ENCODE results near the gene SH2D1B. TPM values are rescaled to one million over a fixed set of nuclear protein-coding genes. Genes with fewer than 3 reads are reported as not detected.

Gene SH2D1B
- total RNA-seq, 4 donors from 2014 or later, result 0.76 to 1.9 (median 1.3) TPM; not detected in 1

DNA sequence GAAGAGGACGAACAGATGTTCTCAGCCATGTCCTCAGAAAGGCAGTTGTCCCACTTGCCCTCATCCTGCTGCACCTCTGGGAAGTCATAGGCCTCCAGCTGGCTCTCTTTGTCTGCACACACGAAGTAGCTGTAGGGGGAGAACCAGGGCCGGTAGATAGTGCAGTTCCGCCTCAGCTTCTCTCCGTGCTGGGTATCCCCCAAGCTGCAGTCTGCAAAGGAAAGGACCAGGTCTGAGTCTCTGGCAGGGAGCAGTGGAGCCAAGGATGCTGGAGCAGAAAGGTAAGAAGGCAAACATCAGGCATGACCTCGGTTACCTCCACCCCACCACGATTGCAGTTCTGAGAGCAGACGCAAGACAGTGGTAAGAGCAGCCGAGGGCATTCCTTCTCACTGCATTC lies 37.5 kb downstream of the SH2D1B start:
- no peak for TF ChIP-seq POLR2A (IDR thresholded peaks at IDR 0.05)
- TF ChIP-seq CTCF (IDR thresholded peaks at IDR 0.05), result no peak
- H3K36me3 ChIP-seq, result no peaks in the 10 kb centered on the region

DNA sequence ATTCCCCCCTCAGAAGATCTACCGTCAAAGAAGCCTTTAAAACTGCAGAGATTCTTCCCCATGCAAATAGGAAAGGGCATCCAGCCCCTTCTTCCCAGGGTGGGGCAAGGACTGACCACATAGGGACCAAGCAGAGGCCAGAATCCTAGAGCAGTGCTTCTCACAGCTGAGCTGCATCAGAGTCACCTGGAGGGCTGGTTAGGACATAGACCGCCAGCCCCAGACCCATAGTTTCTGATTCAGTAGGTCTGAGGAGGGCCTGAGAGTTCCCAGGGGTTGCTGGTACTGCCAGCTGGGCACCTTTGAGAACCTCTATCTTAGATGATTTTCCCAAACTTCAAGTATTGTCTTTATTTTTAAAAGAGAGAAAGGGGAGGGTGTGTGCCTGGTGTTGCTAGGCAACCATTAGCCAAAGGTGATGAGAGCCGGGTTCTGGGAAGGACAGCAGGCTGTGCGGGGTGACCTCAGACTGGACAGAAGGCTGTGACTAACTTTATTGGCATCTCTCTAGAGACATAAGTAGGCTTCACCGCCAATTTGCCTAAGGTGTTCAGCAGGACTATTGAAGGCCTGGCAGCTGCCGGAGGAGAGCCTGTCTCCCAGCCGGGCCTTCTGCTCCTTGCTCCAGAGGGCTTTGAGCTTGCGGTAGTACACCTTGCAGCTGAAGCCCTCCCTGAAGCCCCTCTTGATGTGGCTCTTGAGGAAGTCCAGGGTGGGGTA lies 38.2 kb downstream of the SH2D1B start:
- H3K4me3 ChIP-seq, result no peak overlapping the region
- H3K27me3 ChIP-seq, result no peaks in the 10 kb centered on the region
- no peaks in the 10 kb centered on the region for H3K9me3 ChIP-seq
- H3K4me1 ChIP-seq, result peaks cover 0 to 18% (median 5%) of the 10 kb centered on the region in 4 donors
- no peaks in the 10 kb centered on the region for H3K36me3 ChIP-seq
- no peak overlapping the region for H3K27ac ChIP-seq
- no peak for TF ChIP-seq CTCF (IDR thresholded peaks at IDR 0.05)
- TF ChIP-seq POLR2A (IDR thresholded peaks at IDR 0.05), result no peak
- DNase-seq, result no peak

More for the DNA sequence above, 37.5 kb downstream of the SH2D1B start:
- no peak for DNase-seq
- Histone ChIP-seq H3K27me3 (no peaks in the 10 kb centered on the region), H3K9me3 (no peaks in the 10 kb centered on the region), H3K4me1 (peaks cover 0 to 15% (median 4%) of the 10 kb centered on the region in 4 donors), H3K27ac (no peak overlapping the region), H3K4me3 (no peak overlapping the region)

DNA sequence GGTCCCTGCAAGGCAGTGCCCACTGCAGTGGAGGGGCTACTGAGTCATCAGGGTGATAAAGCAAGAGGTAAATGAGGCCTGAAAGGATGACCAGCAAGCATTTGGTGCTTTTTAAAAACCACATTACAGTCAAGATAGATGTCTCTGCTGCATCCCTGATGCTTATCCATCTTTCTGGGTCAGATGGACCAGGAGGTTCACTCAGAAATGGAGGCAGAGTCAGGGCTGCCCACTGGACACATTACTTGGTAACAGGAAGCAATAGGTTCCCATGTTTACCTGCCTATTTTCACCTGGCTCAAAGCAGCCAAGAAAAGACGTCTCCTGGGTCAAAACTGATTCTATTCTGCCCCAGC lies 38.9 kb downstream of the SH2D1B start:
- Histone ChIP-seq H3K4me3 (no peak overlapping the region), H3K9me3 (no peaks in the 10 kb centered on the region), H3K36me3 (no peaks in the 10 kb centered on the region), H3K27me3 (no peaks in the 10 kb centered on the region), H3K4me1 (peaks cover 0 to 22% (median 5%) of the 10 kb centered on the region in 4 donors), H3K27ac (peak overlapping the region in 1 of 4 donors; percentile 55)
- no peak for TF ChIP-seq CTCF (IDR thresholded peaks at IDR 0.05)
- TF ChIP-seq POLR2A (IDR thresholded peaks at IDR 0.05), result no peak
- no peak for DNase-seq

DNA sequence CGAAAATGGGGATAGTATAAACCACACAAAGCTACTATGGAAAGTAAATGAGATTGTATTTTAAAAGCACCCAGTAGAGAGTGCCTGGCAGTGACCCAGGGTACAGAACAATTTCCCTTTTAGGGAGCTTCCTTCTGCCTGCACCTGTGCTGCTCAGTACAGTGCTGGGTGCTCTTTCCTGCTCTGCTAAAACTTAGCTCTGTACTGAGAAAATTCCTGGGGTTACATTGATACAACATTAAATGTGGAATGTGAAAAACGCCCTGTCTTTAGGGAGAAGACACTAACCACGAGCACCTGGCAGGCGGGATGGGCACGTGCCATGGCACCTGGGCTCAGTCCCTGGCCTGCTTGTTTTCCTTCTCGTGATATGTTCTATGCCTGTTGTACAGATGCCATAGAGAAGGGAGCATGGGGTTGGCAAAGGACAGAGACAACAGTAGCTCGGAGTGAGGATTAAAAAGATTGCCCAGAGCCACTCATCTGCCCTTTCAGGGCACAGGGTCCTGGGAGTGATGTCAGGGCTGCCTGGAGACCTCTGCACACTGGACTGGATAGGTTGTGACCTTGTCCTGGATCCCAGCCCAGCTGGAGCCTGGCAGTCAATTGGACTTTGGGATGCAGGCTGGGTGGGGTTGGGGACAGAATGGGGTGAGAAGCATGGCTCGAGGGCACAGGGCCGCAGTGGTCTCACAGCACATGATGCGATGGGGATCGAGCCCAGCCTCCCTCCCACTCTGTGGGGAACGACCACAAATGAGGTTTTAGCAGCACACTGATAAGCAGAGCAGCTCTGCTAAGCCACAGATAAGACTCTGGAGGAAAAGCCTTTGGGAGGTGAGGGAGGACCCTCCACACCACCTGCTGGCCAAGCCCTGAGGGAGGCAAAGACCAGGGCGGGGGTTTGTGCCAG lies 39.5 kb downstream of the SH2D1B start:
- H3K4me1 ChIP-seq, result peaks cover 0 to 24% (median 5%) of the 10 kb centered on the region in 4 donors
- H3K27me3 ChIP-seq, result no peaks in the 10 kb centered on the region
- TF ChIP-seq POLR2A (IDR thresholded peaks at IDR 0.05), result no peak
- TF ChIP-seq CTCF (IDR thresholded peaks at IDR 0.05), result no peak
- no peaks in the 10 kb centered on the region for H3K36me3 ChIP-seq
- DNase-seq, result peak in 2 of 3 donors; percentile 60 to 72
- H3K9me3 ChIP-seq, result no peaks in the 10 kb centered on the region
- H3K4me3 ChIP-seq, result no peak overlapping the region
- peak overlapping the region in 1 of 4 donors; percentile 55 for H3K27ac ChIP-seq

- DNase-seq, result no peak
- peaks cover 0 to 24% (median 5%) of the 10 kb centered on the region in 4 donors for H3K4me1 ChIP-seq
- H3K27me3 ChIP-seq, result no peaks in the 10 kb centered on the region
- peak overlapping the region in 1 of 4 donors; percentile 55 for H3K27ac ChIP-seq
- no peaks in the 10 kb centered on the region for H3K36me3 ChIP-seq
- no peak overlapping the region for H3K4me3 ChIP-seq
- TF ChIP-seq CTCF (IDR thresholded peaks at IDR 0.05) (no peak), POLR2A (IDR thresholded peaks at IDR 0.05) (no peak)
- H3K9me3 ChIP-seq, result no peaks in the 10 kb centered on the region
These were observed 40.3 kb downstream of the SH2D1B start for GRCh38 chr1:162371611-162372010.

Data from Peyer's patch (tissue), 4 donors.